Liver (tissue), 9 donors: ENCODE data around the gene MLF2. TPM values are rescaled to one million over a fixed set of nuclear protein-coding genes. Genes with fewer than 3 reads are reported as not detected.

Experiments
- DNase-seq: peaks from one replicate; pipeline ENCODE4 v3.0.0-alpha.2; 2017; ENCODE audit warnings: low spot score
- H3K27ac ChIP-seq, 2 donors: one replicate each; pipeline ENCODE4 v1.7.0; 2013; ENCODE audit warnings: inconsistent platforms in 2 of 2, low read length in 2 of 2, control low read depth in 1 of 2, low read depth in 1 of 2, mild to moderate bottlenecking in 1 of 2
- H3K27me3 ChIP-seq, 4 donors: one replicate each; pipeline versions ENCODE4 v1.6.1 to v1.7.0; 2013; ENCODE audit warnings: low read length in 3 of 4, inconsistent platforms in 1 of 4, mild to moderate bottlenecking in 1 of 4, moderate library complexity in 1 of 4; ENCODE audit not compliant: control insufficient read depth in 4 of 4, insufficient read depth in 4 of 4
- H3K36me3 ChIP-seq, 4 donors: one replicate each; pipeline versions ENCODE4 v1.6.1 to v1.7.0; 2013; ENCODE audit warnings: low read length in 3 of 4, mild to moderate bottlenecking in 3 of 4, low read depth in 1 of 4, moderate library complexity in 1 of 4; ENCODE audit not compliant: control insufficient read depth in 4 of 4, insufficient read depth in 3 of 4
- H3K4me1 ChIP-seq, 4 donors: one replicate each; pipeline versions ENCODE4 v1.6.1 to v1.7.0; 2013; ENCODE audit warnings: low read length in 3 of 4, mild to moderate bottlenecking in 3 of 4, moderate library complexity in 1 of 4; ENCODE audit not compliant: control insufficient read depth in 4 of 4, insufficient read depth in 4 of 4
- H3K4me3 ChIP-seq, 3 donors: one replicate each; pipeline versions ENCODE4 v1.6.1 to v1.7.0; 2013; ENCODE audit warnings: low read length in 3 of 3, control low read depth in 1 of 3, low read depth in 1 of 3, mild to moderate bottlenecking in 1 of 3
- H3K9ac ChIP-seq, 2 donors: one replicate each; pipeline ENCODE4 v1.7.0; 2013; ENCODE audit warnings: low read length in 2 of 2, mild to moderate bottlenecking in 2 of 2, moderate library complexity in 2 of 2, control low read depth in 1 of 2, low read depth in 1 of 2
- H3K9me3 ChIP-seq, 4 donors: one replicate each; pipeline versions ENCODE4 v1.6.1 to v1.7.0; 2013; ENCODE audit warnings: low read length in 3 of 4; ENCODE audit not compliant: control insufficient read depth in 4 of 4
- EGR1 ChIP-seq, 2 donors: IDR thresholded peaks; 2 replicates each; pipeline ENCODE4 v1.6.1; 2016 to 2018; ENCODE audit warnings: antibody characterized with exemption in 2 of 2, low read depth in 2 of 2
- FOXA1 ChIP-seq: IDR thresholded peaks from 2 replicates; pipeline ENCODE4 v1.6.1; 2016; ENCODE audit warnings: antibody characterized with exemption
- FOXA2 ChIP-seq: IDR thresholded peaks from 2 replicates; pipeline ENCODE4 v1.6.1; 2016; ENCODE audit warnings: antibody characterized with exemption
- GABPA ChIP-seq, 2 donors: IDR thresholded peaks in 1 of 2; conservative IDR thresholded peaks in 1 of 2; 2 replicates each; pipeline ENCODE4 v1.6.1; 2016; ENCODE audit warnings: antibody characterized with exemption in 2 of 2, mild to moderate bottlenecking in 1 of 2, moderate library complexity in 1 of 2
- HNF4A ChIP-seq, 2 donors: conservative IDR thresholded peaks; 2 replicates each; pipeline ENCODE4 v1.6.1; 2016; ENCODE audit warnings: antibody characterized with exemption in 2 of 2, mild to moderate bottlenecking in 2 of 2
- HNF4G ChIP-seq: IDR thresholded peaks from 2 replicates; pipeline ENCODE4 v1.6.1; 2016; ENCODE audit warnings: antibody characterized with exemption
- NR2F2 ChIP-seq: IDR thresholded peaks from 2 replicates; pipeline ENCODE4 v1.6.1; 2016; ENCODE audit warnings: antibody characterized with exemption
- RAD21 ChIP-seq, 2 donors: IDR thresholded peaks; 2 replicates each; pipeline ENCODE4 v1.6.1; 2016; ENCODE audit warnings: antibody characterized with exemption in 2 of 2, mild to moderate bottlenecking in 2 of 2
- RXRA ChIP-seq, 2 donors: IDR thresholded peaks; 2 replicates each; pipeline ENCODE4 v1.6.1; 2017 to 2018; ENCODE audit warnings: antibody characterized with exemption in 2 of 2, mild to moderate bottlenecking in 1 of 2
- SP1 ChIP-seq: IDR thresholded peaks from 2 replicates; pipeline ENCODE4 v1.6.1; 2018; ENCODE audit warnings: antibody characterized with exemption, mild to moderate bottlenecking
- YY1 ChIP-seq: IDR thresholded peaks from 2 replicates; pipeline ENCODE4 v1.6.1; 2016; ENCODE audit warnings: antibody characterized with exemption, mild to moderate bottlenecking
- WGBS: extraction: QIAGEN DNeasy Blood & Tissue Kit; methylation state at CpG from one replicate; pipeline ENCODE4 v1.1.7; 2013; 5-methylcytosine and 5-hydroxymethylcytosine counted together
- polyA plus RNA-seq, 2 donors: library from polyadenylated mRNA; stranded (reverse) in 1 of 2; unstranded in 1 of 2; fragments of 200-250 nt in 1 of 2; fragments of >200 nt in 1 of 2; fragmentation: Nextera tagmentation in 1 of 2; extraction: Ambion mirVana in 1 of 2; gene quantifications; one replicate each; pipeline versions ENCODE4 v1.2.1 to v1.2.3, GENCODE V29; 2013 to 2015
- total RNA-seq, 2 donors: library from RNA; depleted of rRNA; stranded (reverse); fragments of >200 nt; gene quantifications; one replicate each; pipeline ENCODE4 v1.2.3, GENCODE V29; 2014
- TF ChIP-seq, protein P1 (sequence below): IDR thresholded peaks from 2 replicates; pipeline ENCODE4 v1.6.1; 2016; ENCODE audit warnings: antibody characterized with exemption
- TF ChIP-seq, protein P2 (sequence below): fragments of 150-350 bp; IDR thresholded peaks from 2 replicates; pipeline ENCODE4 v1.5.1; 2017; ENCODE audit warnings: improper control_type of control experiment, low read depth, low read length; ENCODE audit not compliant: missing input control
- TF ChIP-seq, protein P3 (sequence below): IDR thresholded peaks from 2 replicates; pipeline ENCODE4 v1.6.1; 2016; ENCODE audit warnings: antibody characterized with exemption
- donor health status: healthy.
- donor health status: healthy.
- donor health status: healthy.
- donor health status: healthy.
- donor health status: healthy.

The MLF2 gene
- total and polyA plus RNA-seq, 4 donors: 59.6 to 235 (median 163) TPM

DNA sequence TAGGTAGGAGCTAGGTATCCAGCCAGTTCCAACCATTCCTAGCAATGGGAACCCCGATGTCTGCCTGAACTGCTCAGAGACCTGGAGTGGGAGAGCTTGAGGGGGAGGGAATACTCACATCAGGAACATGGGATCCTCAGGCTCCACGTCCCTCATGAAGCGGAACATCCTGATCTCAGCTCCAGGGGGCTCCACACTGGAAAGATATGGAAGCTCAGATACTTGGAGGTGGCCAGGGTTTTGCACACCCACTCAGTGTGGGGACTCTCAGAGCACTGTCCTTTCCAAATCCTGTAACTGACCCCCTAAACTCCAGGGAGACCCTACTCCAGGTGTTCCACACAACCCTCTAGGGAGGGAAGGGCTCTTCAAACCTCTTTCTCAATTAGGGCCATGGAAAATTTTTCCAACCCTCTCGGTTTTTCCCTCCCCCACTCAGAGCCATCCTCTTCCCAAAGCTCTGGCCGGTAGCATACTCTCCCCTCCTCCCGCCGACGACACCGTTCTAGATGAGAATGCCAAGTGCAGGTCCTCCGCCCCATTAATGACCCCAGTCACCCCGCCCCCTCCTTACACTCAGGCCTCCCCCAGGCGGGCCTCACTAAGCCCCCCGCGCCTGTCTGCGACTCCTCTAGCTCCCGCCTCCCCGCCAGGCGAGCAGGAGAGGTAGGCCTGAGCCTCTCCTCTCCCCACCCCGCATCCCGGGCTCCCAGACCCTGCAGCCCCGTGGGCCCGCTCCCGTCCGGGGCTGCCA lies 597 bp downstream of the MLF2 start:
- H3K4me3 ChIP-seq: peak overlapping the region; percentile 73 to 92 (median 87)
- TF ChIP-seq, protein P1, sequence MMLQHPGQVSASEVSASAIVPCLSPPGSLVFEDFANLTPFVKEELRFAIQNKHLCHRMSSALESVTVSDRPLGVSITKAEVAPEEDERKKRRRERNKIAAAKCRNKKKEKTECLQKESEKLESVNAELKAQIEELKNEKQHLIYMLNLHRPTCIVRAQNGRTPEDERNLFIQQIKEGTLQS: no peak
- TF ChIP-seq FOXA2 (no peak), SP1 (no peak), RAD21 (IDR thresholded peaks at IDR 0.05) (peak in 1 of 2 donors; percentile 43)
- TF ChIP-seq, protein P2, sequence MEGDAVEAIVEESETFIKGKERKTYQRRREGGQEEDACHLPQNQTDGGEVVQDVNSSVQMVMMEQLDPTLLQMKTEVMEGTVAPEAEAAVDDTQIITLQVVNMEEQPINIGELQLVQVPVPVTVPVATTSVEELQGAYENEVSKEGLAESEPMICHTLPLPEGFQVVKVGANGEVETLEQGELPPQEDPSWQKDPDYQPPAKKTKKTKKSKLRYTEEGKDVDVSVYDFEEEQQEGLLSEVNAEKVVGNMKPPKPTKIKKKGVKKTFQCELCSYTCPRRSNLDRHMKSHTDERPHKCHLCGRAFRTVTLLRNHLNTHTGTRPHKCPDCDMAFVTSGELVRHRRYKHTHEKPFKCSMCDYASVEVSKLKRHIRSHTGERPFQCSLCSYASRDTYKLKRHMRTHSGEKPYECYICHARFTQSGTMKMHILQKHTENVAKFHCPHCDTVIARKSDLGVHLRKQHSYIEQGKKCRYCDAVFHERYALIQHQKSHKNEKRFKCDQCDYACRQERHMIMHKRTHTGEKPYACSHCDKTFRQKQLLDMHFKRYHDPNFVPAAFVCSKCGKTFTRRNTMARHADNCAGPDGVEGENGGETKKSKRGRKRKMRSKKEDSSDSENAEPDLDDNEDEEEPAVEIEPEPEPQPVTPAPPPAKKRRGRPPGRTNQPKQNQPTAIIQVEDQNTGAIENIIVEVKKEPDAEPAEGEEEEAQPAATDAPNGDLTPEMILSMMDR: peak; percentile 15
- H3K36me3 ChIP-seq: peaks cover 16 to 35% (median 33%) of the 10 kb centered on the region in 4 donors
- no peaks in the 10 kb centered on the region for H3K9me3 ChIP-seq
- H3K9ac ChIP-seq: peak overlapping the region; percentile 91 to 94
- H3K27me3 ChIP-seq: no peaks in the 10 kb centered on the region
- peak overlapping the region; percentile 99 for H3K27ac ChIP-seq
- DNase-seq: no peak
- WGBS: 5% methylated on average over 24 of the region's 24 CpGs
- peaks cover 0 to 24% (median 20%) of the 10 kb centered on the region in 4 donors for H3K4me1 ChIP-seq

DNA sequence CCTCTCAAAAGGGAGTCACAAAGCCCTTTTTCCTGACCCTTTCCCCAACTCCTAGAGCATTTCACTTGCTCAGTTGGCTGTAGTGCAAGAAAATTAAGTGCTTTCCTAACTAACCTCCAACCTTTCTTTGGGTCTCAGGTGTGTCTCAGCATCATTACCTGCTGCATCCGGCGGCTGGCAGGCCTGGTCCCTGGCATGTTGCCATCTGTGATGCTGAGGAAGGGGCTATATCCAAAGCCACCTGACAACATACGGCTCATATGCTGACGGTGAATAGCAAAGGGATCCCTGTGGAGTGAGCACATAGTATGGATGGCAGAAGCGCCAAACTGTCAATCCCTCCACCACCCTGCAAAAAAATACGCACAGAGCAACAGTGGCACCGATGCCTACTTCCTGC lies 1.2 kb downstream of the MLF2 start:
- no peaks in the 10 kb centered on the region for H3K9me3 ChIP-seq
- DNase-seq: no peak
- 87% methylated on average over 7 of the region's 7 CpGs for WGBS
- peak overlapping the region; percentile 91 to 94 for H3K9ac ChIP-seq
- H3K4me1 ChIP-seq: peaks cover 0 to 24% (median 20%) of the 10 kb centered on the region in 4 donors
- H3K27ac ChIP-seq: peak overlapping the region in 1 of 2 donors; percentile 99
- peaks cover 16 to 41% (median 34%) of the 10 kb centered on the region in 4 donors for H3K36me3 ChIP-seq
- no peak for TF ChIP-seq RXRA (IDR thresholded peaks at IDR 0.05)
- TF ChIP-seq YY1: no peak
- no peak for TF ChIP-seq GABPA (IDR thresholded peaks at IDR 0.05 in 1 of 2, conservative IDR thresholded peaks at IDR 0.05 in 1 of 2)
- TF ChIP-seq FOXA1: no peak
- TF ChIP-seq, protein P2: no peak
- TF ChIP-seq EGR1 (IDR thresholded peaks at IDR 0.05; ENCODE audit: low read depth in 2 of 2): no peak
- TF ChIP-seq HNF4G: no peak
- TF ChIP-seq HNF4A (conservative IDR thresholded peaks at IDR 0.05): no peak
- no peak for TF ChIP-seq NR2F2
- TF ChIP-seq, protein P3, sequence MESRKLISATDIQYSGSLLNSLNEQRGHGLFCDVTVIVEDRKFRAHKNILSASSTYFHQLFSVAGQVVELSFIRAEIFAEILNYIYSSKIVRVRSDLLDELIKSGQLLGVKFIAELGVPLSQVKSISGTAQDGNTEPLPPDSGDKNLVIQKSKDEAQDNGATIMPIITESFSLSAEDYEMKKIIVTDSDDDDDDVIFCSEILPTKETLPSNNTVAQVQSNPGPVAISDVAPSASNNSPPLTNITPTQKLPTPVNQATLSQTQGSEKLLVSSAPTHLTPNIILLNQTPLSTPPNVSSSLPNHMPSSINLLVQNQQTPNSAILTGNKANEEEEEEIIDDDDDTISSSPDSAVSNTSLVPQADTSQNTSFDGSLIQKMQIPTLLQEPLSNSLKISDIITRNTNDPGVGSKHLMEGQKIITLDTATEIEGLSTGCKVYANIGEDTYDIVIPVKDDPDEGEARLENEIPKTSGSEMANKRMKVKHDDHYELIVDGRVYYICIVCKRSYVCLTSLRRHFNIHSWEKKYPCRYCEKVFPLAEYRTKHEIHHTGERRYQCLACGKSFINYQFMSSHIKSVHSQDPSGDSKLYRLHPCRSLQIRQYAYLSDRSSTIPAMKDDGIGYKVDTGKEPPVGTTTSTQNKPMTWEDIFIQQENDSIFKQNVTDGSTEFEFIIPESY: no peak
- H3K4me3 ChIP-seq: peak overlapping the region; percentile 73 to 92 (median 87)
- no peaks in the 10 kb centered on the region for H3K27me3 ChIP-seq
